ENCODE measurements around the gene USHBP1.
"Not testable (repeated sequence)": the region's sequence is repeated elsewhere in the genome, so short reads cannot be mapped to it uniquely, and the experiment has no call there.

Gene USHBP1

DNA sequence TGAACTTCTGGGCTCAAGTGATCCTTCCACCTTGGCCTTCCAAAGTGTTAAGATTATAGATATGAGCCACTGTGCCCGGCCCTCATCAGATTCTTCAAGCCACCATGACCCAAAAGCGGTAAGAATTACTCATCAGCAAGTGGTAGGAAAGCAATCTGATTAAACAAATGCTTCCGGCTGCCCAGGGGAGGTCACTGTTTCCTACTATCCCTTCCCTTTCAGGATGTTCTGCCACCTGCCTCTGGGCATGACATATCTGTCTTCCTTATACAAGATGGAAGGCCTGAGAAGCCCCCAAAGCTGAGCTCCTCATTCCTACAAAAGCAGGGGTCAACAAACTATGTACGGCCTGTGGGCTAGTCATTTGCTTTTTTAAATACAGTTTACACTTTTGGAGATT lies 31.7 kb upstream of the USHBP1 start:
- DNase-seq (ENCODE audit: low read depth in 2 of 2, low spot score in 1 of 2), result no peak

- DNase-seq (ENCODE audit: low read depth in 2 of 2, low spot score in 1 of 2), result not testable (repeated sequence)
These were observed 31.0 kb upstream of the USHBP1 start for GRCh38 chr19:17295551-17295950.

GRCh38 chr19:17294051-17294891 lies 29.7 kb upstream of the USHBP1 start:
- DNase-seq (ENCODE audit: low read depth in 2 of 2, low spot score in 1 of 2), result no peak

- DNase-seq (ENCODE audit: low read depth in 2 of 2, low spot score in 1 of 2), result no peak
These were observed 29.1 kb upstream of the USHBP1 start for GRCh38 chr19:17293605-17294004.

- DNase-seq (ENCODE audit: low read depth in 2 of 2, low spot score in 1 of 2), result peak; percentile 53
These were observed 27.9 kb upstream of the USHBP1 start for GRCh38 chr19:17292301-17293074.

DNA sequence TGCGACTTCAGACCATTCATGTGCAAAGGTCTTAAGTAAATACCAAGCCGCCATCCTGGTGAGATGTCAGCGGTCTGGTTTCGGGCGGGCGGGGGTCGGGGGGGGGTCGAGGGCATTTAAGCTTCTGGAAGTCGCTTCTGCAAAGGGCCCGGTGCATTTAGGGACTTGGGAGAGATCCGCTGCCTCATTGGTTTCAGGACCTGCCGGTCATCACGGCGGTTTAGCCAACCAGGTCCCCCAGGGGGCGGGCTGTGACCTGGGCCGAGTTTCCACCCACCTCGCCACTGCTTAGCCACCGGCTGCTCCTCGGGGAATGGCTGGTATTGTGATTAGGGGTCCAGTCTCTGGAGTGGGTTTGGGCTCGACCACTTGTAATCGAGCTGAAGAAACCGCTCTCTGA lies 24.9 kb upstream of the USHBP1 start:
- DNase-seq (ENCODE audit: low read depth in 2 of 2, low spot score in 1 of 2), result no peak

DNA sequence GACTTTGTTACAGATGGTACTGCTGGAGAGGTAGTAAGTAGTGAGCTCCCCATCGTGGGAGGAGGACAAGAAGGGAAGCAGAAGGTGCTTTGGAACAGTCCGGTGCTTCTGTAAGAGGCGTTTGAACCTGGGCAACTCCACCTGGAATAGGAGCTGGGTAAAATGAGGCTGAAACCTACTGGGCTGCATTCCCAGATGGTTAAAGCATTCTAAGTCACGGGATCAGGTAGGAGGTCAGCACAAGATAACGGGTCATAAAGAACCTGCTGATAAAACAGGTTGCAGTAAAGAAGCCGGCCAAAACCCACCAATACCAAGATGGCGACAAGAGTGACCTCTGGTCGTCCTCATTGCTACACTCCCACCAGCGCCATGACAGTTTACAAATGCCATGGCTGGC lies 22.2 kb upstream of the USHBP1 start:
- DNase-seq (ENCODE audit: low read depth in 2 of 2, low spot score in 1 of 2), result no peak

- no peak for DNase-seq (ENCODE audit: low read depth in 2 of 2, low spot score in 1 of 2)
These were observed 21.7 kb upstream of the USHBP1 start for GRCh38 chr19:17286263-17286662.

- DNase-seq (ENCODE audit: low read depth in 2 of 2, low spot score in 1 of 2), result no peak
These were observed 21.0 kb upstream of the USHBP1 start for GRCh38 chr19:17285415-17286135.

DNA sequence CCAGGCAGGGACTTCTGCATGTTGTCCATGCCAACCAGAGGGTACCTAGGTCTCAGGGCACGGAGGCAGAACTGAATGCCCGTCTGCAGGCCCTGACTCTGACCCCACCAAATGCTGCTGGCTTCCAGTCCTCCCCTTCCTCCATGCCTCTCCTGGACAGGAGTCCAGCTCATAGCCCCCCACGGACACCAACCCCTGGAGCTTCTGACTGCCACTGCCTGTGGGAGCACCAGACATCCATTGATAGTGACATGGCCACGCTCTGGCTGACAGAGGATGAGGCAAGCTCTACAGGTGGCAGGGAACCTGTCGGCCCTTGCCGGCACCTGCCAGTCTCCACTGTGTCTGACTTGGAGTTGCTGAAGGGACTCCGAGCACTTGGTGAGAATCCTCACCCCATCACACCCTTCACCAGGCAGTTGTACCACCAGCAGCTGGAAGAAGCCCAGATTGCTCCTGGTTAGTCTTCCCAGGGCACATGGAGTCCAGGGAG lies 19.0 kb upstream of the USHBP1 start:
- no peak for DNase-seq (ENCODE audit: low read depth in 2 of 2, low spot score in 1 of 2)

DNA sequence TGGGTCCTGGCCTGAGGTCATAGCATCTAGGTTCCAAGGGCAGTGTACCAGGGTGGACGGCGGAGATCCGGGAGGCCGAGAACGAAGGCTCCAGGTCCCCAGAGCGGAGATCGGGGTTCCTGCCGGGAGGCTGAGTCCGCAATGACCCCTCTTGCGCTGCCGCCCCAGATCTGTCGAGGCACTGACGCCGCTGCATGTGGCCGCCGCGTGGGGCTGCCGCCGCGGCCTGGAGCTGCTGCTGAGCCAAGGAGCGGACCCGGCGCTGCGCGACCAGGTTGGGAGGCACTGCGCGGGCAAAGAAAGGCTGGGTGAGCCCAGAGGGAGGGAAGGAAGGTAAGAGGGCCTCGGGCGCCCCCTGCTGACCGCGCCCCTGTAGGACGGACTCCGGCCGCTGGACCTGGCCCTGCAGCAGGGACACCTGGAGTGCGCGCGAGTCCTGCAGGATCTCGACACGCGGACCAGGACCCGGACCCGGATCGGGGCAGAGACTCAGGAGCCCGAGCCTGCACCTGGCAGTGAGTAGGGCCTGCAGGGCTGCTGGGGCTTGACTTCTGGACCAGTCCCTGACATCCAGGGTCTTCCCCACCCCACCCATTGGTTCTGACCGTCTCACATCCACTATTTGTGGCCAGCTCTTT lies 18.1 kb upstream of the USHBP1 start:
- DNase-seq (ENCODE audit: low read depth in 2 of 2, low spot score in 1 of 2), result peak; percentile 47 to 64

DNA sequence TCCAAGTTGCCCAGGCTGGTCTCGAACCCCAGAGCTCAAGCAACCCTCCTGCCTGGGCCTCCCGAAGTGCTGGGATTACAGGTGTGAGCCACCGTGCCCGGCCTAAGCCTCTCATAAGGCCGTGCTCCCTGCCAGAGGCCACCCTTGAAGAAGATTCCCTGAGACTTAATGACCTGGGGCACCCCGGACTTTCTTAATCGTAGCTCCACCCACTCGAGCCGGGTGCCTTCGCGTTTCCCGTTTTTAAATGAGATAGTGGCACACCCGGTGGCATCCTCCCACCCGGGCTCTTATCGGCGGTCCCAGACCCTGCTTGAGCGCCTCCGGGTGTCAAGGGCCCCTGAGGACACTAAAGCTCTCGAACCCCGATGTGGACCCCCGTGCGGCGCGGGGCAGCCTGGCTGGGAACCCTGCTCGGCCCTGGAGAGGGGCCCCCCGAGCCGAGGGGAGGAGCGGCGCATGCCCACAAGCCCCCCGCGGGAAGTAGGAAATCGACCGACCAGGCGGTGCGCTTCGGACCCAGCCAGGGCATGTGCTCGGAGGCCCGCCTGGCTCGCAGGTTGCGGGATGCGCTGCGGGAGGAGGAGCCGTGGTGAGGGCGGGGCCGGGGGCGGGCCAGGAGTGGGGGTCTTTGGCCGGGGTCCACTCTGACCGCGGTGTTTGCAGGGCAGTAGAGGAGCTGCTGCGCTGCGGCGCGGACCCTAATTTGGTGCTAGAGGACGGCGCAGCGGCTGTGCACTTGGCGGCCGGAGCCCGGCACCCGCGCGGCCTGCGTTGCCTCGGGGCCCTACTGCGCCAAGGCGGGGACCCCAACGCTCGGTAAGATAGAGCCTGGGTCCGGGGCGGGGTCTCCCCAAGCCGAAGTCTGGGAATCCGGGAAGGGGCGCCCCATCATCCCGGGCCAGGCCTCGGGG lies 17.1 kb upstream of the USHBP1 start, which contains the start of gene ANKLE1:
ANKLE1 (plus strand) TSS at position 511 of the 914 bp plus-strand sequence; CDS start at position 531, 20 bp downstream.
- no peak for DNase-seq (ENCODE audit: low read depth in 2 of 2, low spot score in 1 of 2)

GRCh38 chr19:17279436-17279835 lies 14.9 kb upstream of the USHBP1 start:
- no peak for DNase-seq (ENCODE audit: low read depth in 2 of 2, low spot score in 1 of 2)

- DNase-seq (ENCODE audit: low read depth in 2 of 2, low spot score in 1 of 2), result no peak
These were observed 11.1 kb upstream of the USHBP1 start for GRCh38 chr19:17275441-17276175.

DNA sequence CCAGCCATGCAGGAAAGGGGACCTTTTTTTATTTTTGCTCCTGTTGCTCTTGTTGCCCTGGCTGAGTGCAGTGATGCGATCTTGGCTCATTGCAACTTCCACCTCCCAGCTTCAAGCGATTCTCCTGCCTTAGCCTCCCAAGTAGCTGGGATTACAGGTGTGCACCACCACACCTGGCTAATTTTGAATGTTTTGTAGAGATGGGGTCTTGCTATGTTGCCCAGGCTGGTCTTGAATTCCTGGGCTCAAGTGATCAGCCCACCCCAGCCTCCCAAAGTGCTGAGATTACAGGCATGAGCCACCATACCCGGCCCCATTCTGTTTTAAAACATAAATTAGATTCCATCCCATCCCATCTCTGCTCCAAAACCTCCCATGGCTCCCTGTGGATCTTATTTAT lies 10.3 kb upstream of the USHBP1 start:
- DNase-seq (ENCODE audit: low read depth in 2 of 2, low spot score in 1 of 2), result not testable (repeated sequence)

DNA sequence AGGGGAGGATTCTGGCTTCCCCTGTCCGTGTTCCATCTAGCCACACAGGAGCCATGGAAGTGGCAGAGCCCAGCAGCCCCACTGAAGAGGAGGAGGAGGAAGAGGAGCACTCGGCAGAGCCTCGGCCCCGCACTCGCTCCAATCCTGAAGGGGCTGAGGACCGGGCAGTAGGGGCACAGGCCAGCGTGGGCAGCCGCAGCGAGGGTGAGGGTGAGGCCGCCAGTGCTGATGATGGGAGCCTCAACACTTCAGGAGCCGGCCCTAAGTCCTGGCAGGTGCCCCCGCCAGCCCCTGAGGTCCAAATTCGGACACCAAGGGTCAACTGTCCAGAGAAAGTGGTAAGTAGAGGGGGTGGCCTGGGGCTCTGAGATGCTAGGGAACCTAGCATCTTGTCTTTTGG lies 4.2 kb upstream of the USHBP1 start:
- DNase-seq (ENCODE audit: low read depth in 2 of 2, low spot score in 1 of 2), result no peak

DNA sequence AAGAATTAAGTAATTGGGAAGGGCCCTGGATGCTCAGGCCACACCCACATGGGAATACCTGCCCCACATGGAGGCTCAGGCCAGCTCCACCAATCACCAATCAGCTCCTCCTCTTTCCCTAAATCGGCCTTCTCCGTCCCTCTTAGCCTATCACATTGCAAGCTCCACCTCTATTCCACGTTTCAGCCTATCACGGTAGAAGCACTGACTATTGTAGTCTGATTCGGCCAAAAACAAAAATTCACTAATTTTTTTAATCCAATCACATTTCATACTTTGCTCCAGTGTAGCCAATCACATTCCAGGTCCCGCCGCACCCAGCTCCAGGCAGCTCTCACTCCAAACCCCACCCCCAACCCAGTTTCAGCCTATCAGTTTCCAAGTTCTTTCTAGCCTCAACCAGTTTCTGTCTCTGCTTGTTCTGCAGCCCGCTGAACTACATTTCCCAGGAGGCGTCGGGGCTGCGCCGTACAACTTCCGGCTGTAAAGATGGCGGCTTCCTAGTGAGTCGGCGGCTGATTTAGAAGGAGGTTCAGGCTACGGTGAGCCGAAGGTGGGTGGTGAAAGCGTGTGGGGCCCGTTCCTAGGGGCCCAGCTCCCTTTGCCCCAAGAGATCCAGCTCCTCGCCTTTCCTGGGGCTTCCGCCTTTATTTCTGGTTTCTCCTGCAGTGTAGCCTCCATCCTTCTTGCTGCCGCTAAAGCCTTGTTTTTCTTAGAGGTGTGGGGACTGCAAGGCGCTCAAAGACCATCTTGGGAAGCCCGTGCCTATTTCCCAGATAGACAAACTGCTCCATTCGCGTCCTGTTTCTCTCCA lies 2.6 kb upstream of the USHBP1 start, which contains the start of gene BABAM1:
BABAM1 (plus strand) TSS at position 469 of the 814 bp plus-strand sequence. CDS start 1,364 bp downstream, outside the sequence.
- peak; percentile 71 to 85 for DNase-seq (ENCODE audit: low read depth in 2 of 2, low spot score in 1 of 2)

DNA sequence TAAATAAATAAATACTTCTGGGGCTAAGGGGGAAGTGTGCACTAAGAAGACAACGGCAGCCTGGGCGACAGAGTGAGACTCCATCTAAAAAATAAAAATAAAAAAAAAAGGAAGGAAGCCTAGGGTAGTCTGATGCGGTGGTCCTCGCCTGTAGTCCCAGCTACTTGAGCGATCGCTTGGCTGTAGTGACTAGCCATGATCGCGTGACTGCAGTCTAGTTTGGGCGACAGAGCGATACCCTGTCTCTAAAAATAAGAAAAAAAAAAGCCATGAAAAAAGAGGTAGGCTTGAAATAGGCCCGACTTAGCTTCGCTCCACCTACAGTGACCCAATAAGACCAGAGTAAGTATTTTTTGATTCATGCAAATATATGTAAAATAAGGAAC lies 2.0 kb upstream of the USHBP1 start:
- DNase-seq (ENCODE audit: low read depth in 2 of 2, low spot score in 1 of 2), result no peak

All from stimulated activated CD8-positive, alpha-beta memory T cell treated with anti-CD3 and anti-CD28 coated beads, Interleukin-4, amount 100 ng/mL, for 1 hour (primary cell).